Cerebellar cortex (tissue), 1 donor: ENCODE results near the gene MCOLN3.
"Not testable (repeated sequence)": the region's sequence is repeated elsewhere in the genome, so short reads cannot be mapped to it uniquely, and the experiment has no call there.

ENCODE experiments used
- DNase-seq: peaks from one replicate; pipeline ENCODE4 v3.0.0-alpha.2; 2015; ENCODE audit warnings: low spot score

MCOLN3 gene

DNA sequence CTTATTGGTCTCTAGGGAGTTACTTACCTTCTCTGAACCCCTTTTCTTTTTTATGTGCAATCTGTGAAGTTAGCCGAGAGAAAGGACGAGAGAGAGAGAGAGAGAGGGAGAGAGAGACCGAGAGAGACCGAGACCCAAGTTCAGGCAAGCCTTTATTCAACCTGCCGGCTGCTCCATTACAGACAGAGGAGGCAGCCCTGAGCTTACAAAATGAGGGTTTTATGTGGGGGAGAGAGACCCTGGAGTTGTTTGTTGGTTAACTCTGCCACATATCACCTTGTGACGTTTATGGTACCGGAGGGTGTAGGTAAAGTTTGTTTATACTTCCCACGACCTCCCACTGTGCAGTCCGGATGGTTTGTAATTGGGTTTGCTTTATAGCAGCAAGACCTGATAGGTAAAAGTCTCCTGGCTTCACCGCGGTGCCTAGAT lies 1.5 kb upstream of the MCOLN3 start:
- no peak for DNase-seq

- no peak for DNase-seq
These were observed 616 bp downstream of the MCOLN3 start for GRCh38 chr1:85047472-85048295.

- DNase-seq = no peak
These were observed 1.2 kb downstream of the MCOLN3 start for GRCh38 chr1:85047144-85047471.

- no peak for DNase-seq
These were observed 5.9 kb downstream of the MCOLN3 start for GRCh38 chr1:85042413-85042812.

- DNase-seq = no peak
These were observed 6.5 kb downstream of the MCOLN3 start for GRCh38 chr1:85041793-85042192.

DNA sequence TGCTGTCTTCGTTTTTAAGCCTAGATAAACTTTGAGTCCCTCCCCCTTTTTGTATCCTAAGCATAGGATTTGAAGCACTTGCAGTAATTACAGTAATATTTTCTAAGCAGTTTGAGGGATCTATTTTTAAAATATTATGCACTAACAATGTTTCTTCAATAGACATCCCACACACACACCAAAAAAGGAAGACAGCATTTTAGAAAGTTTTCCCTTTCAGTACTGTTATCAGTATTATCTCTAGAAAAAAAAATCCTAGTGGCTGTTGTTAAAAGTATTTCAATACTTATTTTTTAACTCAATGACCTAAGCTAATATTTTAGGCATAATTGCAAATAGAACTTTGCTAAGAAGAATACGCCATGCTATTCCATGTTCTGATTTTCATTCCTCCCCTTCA lies 15.1 kb downstream of the MCOLN3 start:
- DNase-seq = no peak

GRCh38 chr1:85030536-85030935 lies 17.8 kb downstream of the MCOLN3 start:
- no peak for DNase-seq

DNA sequence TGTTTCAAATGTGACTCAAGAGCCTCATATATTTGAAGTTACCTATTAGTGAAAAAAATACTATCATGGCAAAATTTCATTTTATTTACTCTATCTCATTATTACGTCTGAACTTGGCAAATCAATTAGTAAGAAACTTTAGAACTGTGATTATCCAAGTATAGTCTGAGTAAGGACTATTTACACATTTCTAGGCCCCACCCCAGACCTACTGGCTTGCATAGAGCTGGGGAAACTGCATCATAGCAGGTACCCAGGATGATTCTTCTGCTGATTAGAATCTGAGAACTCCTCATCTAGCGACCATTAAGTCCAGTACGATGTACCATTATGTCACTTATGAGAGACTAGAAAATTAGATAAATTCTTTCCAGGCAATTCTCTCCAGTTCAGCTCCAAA lies 20.1 kb downstream of the MCOLN3 start:
- no peak for DNase-seq

- no peak for DNase-seq
These were observed 20.9 kb downstream of the MCOLN3 start for GRCh38 chr1:85027242-85027983.

- DNase-seq = no peak
These were observed 22.4 kb downstream of the MCOLN3 start for GRCh38 chr1:85025940-85026339.

- no peak for DNase-seq
These were observed 23.6 kb downstream of the MCOLN3 start for GRCh38 chr1:85024736-85025135.

DNA sequence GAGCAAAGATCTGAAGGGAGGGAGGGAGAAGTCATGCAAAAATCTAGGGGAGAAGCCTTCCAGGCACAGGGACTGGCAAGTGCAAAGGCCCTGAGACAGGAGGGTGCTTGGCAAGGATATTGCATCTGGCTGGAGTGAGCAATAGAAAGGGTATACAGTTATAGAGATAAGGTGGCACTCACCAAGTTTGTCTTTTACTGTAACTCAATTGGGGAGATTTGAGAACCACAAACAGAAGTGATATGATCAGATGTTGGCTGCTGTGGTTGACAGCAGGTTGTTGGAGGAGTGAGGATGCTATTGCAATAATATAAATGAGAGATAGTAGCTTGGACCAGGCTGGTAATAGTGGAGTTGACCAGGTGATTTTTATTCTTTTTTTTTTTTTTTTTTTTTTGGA lies 25.6 kb downstream of the MCOLN3 start:
- DNase-seq = no peak

DNA sequence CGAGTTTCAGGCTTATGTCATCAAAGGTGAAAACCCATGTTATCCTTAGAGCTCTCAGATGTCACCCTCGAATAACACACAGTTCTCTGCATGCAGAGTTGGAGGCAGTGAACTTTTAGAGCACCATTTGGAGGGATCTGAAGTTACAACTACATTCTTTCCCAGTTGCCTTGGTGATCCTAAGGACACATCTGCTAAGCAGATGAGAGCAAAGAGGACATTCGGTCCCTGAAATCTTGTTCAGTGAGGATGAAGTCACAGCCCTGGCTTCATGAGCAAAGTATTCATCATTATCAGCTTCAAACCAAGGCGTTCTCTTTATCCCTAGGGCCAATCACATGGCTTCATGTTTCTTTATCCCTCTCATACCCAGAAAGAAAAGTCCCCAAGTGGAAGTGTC lies 28.3 kb downstream of the MCOLN3 start:
- DNase-seq = no peak

DNA sequence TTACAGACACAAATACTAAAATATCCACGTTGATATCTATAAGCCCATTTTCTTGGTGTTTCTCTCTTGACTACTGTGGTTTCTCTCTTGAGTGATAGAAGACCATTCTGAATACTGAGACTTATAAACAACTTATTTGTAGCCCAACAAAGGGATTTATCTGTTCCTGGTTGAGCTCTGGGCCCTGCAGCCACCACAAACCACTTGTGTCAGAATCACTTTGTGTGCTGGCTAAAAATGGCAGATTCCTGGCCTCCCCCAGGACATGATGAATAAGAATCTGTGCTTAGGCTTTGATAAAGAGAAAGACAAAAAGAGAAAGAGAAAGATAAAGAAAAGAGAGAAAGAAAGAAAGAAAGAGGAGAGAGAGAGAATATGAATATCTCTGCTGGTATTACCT lies 32.5 kb downstream of the MCOLN3 start:
- no peak for DNase-seq

DNA sequence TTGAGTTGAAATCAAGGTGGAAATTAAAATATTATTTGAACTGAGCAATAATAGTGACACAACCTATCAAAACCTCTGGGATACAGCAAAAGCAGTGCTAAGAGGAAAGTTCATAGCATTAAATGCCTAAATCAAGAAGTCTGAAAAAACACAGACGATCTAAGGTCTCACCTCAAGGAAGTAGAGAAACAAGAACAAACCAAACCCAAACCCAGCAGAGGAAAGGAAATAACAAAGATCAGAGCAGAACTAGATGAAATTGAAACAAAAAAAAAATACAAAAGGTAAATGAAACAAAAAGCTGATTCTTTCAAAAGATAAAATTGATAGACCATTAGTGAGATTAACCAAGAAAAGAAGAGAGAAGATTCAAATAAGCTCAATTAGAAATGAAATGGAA lies 42.7 kb downstream of the MCOLN3 start:
- DNase-seq = not testable (repeated sequence)

- DNase-seq = no peak
These were observed 46.6 kb downstream of the MCOLN3 start for GRCh38 chr1:85001742-85002141.

GRCh38 chr1:84998642-84999280 lies 49.5 kb downstream of the MCOLN3 start:
- DNase-seq = no peak

GRCh38 chr1:84997667-84998600 lies 50.4 kb downstream of the MCOLN3 start:
- no peak for DNase-seq

DNA sequence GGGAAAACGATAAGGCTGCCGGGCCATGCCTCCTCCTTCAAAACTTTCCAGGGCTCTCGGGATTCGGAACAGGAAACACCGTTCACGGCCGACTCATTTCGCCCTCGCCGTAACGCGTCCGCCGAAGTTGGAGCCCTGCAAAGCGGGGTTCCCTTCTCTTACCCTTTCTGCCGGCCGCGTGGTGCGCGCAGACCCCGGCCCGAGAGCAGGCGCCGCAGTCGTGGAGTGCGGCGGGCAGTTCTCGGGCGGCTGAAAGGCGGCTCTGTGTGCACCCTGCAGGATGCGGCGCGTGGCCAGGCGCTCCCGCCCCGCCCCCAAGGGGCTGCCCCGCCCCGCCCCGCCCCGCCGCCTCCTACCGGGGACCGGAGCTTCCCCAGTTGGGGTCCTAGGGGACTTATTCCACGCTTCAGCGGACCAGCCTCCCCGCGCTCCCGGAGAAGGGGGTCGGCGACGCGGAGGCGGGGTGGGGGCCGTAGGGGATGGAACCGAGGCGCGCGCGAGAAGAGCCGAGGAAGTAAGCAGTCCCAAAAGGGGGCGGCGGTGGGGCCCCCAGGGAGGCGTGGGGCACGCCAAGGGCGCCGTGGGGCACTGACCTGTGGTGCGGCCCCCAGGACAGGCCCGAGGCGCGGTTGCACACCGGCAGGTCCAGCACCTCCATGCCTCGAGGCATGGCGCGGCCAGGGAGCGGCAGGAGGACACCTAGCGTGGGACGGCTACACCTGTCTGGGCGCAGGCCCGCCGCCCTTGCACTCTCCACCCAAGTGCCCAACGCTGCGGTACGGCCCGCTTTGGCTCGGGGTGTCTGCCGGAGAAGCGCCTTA lies 51.2 kb downstream of the MCOLN3 start, which contains the start of gene MCOLN2:
Gene MCOLN2, minus strand, starts transcription at position 268 of the 821 bp plus-strand sequence. Its CDS starts 241 bp downstream, at position 27.
- DNase-seq = no peak

- no peak for DNase-seq
These were observed 52.6 kb downstream of the MCOLN3 start for GRCh38 chr1:84995484-84996334.
